K562 (cell line): Measurements from ENCODE around the gene JHY. TPM values are rescaled to one million over a fixed set of nuclear protein-coding genes. Genes with fewer than 3 reads are reported as not detected.

Experiments used
- ATAC-seq: fragments of 200-7000 bp; cut with Tn5 transposase; 3 replicates; pipeline ENCODE4 v1.9.1; 2020; ENCODE audit warnings: moderate library complexity
- BruUV-seq: library from RNA; stranded (reverse); fragments of 400-500 nt; replicated peaks from 2 replicates; lab custom pipeline; 2021; lab: Mats Ljungman, UMichigan
- CTCF ChIA-PET: fragments of 300-600 bp; formaldehyde crosslinking; extraction: SDS; loops from one replicate; lab custom pipeline; 2021; ENCODE audit warnings: low intra/inter-chr PET ratio; lab: Yijun Ruan, JAX
- POLR2A ChIA-PET: fragments of 300-600, 350-650 bp; sonication (Branson Sonifier 250); formaldehyde crosslinking; extraction: SDS; loops from one replicate; lab custom pipeline; 2021; ENCODE audit warnings: antibody characterized with exemption, inconsistent platforms; lab: Yijun Ruan, JAX
- DNase-seq, 4 experiments: peaks; one replicate each; pipeline versions ENCODE4 v3.0.0 to v3.0.0-alpha.2; 2011 to 2018; ENCODE audit warnings: low spot score in 3 of 4, mixed read lengths in 3 of 4; ENCODE audit errors: extremely low read depth in 1 of 4
- FAIRE-seq: peaks from 2 replicates; lab custom pipeline; 2011; peaks lifted over from hg19 to GRCh38; lab: Jason Lieb, UNC
- H2AFZ ChIP-seq: 2 replicates; pipeline ENCODE4 v1.6.0; 2011; ENCODE audit warnings: low read depth, low read length, control low read depth, inconsistent platforms
- H3K27ac ChIP-seq: fragments of 200-600 bp; 3 replicates; pipeline ENCODE4 v1.8.0; 2011; ENCODE audit warnings: low read depth, mild to moderate bottlenecking, control low read depth, inconsistent platforms, low read length, moderate library complexity, mixed read lengths; ENCODE audit errors: extremely low read depth
- H3K27me3 ChIP-seq, 2 experiments: fragments of 300-600 bp in 1 of 2; 2 replicates in 1 of 2; 3 replicates in 1 of 2; pipeline versions ENCODE4 v1.6.0 to v1.8.0; 2011; ENCODE audit warnings: inconsistent platforms in 2 of 2, low read length in 2 of 2, mild to moderate bottlenecking in 1 of 2, mixed read lengths in 1 of 2, moderate library complexity in 1 of 2; ENCODE audit not compliant: control insufficient read depth in 2 of 2, insufficient read depth in 2 of 2
- H3K36me3 ChIP-seq: fragments of 300-600 bp; 3 replicates; pipeline ENCODE4 v1.8.0; 2011; ENCODE audit warnings: mild to moderate bottlenecking, low read length, inconsistent platforms; ENCODE audit not compliant: control insufficient read depth, insufficient read depth
- H3K4me1 ChIP-seq, 2 experiments: fragments of 200-600 bp in 1 of 2; replicated peaks in 1 of 2; 2 replicates in 1 of 2; 3 replicates in 1 of 2; pipeline versions ENCODE4 v1.5.1 to v1.8.0; 2011; ENCODE audit warnings: inconsistent platforms in 2 of 2, low read length in 2 of 2, mild to moderate bottlenecking in 1 of 2, mixed read lengths in 1 of 2, moderate library complexity in 1 of 2; ENCODE audit not compliant: control insufficient read depth in 2 of 2, insufficient read depth in 2 of 2
- H3K4me2 ChIP-seq: 2 replicates; pipeline ENCODE4 v1.6.1; 2011; ENCODE audit warnings: low read length, control low read depth, inconsistent platforms, mixed read lengths; ENCODE audit not compliant: insufficient read depth
- H3K4me3 ChIP-seq: fragments of 200-600 bp; sonication (generic), shearing (Covaris generic); 2 replicates; pipeline ENCODE4 v1.5.1; 2016; ENCODE audit warnings: control low read depth, inconsistent platforms
- H3K79me2 ChIP-seq: fragments of 200-600 bp; 3 replicates; pipeline ENCODE4 v1.8.0; 2011; ENCODE audit warnings: low read length, inconsistent platforms; ENCODE audit not compliant: control insufficient read depth, insufficient read depth
- H3K9ac ChIP-seq, 2 experiments: 2 replicates each; pipeline versions ENCODE4 v1.6.0 to v1.6.1; 2011; ENCODE audit warnings: low read depth in 2 of 2, low read length in 2 of 2, control low read depth in 1 of 2, inconsistent platforms in 1 of 2, mild to moderate bottlenecking in 1 of 2, mixed read lengths in 1 of 2; ENCODE audit not compliant: insufficient read depth in 1 of 2
- H3K9me1 ChIP-seq: one replicate; pipeline ENCODE4 v1.6.0; 2011; ENCODE audit warnings: inconsistent platforms, mild to moderate bottlenecking, low read length, moderate library complexity; ENCODE audit not compliant: control insufficient read depth, insufficient read depth
- H3K9me3 ChIP-seq: replicated peaks from 2 replicates; pipeline ENCODE4 v1.5.1; 2011; ENCODE audit warnings: low read depth, low read length, inconsistent platforms; ENCODE audit not compliant: control insufficient read depth, insufficient read depth
- H4K20me1 ChIP-seq: replicated peaks from 2 replicates; pipeline ENCODE4 v1.6.1; 2011; ENCODE audit warnings: low read length, inconsistent platforms, mixed read lengths; ENCODE audit not compliant: control insufficient read depth, insufficient read depth
- CTCF ChIP-seq, 3 experiments: IDR thresholded peaks in 2 of 3; conservative IDR thresholded peaks in 1 of 3; 2 replicates each; pipeline ENCODE4 v1.5.1; 2011 to 2012; ENCODE audit warnings: low read length in 3 of 3, mild to moderate bottlenecking in 3 of 3, control low read depth in 2 of 3, improper control_type of control experiment in 1 of 3, inconsistent platforms in 1 of 3, low read depth in 1 of 3, mixed read lengths in 1 of 3, moderate library complexity in 1 of 3; ENCODE audit not compliant: insufficient read depth in 2 of 3
- GATAD2B ChIP-seq: fragments of 450-650 bp; IDR thresholded peaks from 2 replicates; pipeline ENCODE4 v1.6.1; 2017; ENCODE audit warnings: mild to moderate bottlenecking, borderline replicate concordance
- GTF2B ChIP-seq: IDR thresholded peaks from 2 replicates; pipeline ENCODE4 v1.6.1; 2011; ENCODE audit not compliant: insufficient read length; ENCODE audit errors: extremely low read depth
- HNRNPL ChIP-seq: fragments of 200-400 bp; formaldehyde crosslinking; IDR thresholded peaks from 2 replicates; pipeline ENCODE4 v1.6.1; 2017; ENCODE audit warnings: low read depth, mild to moderate bottlenecking, low read length
- RFX1 ChIP-seq: fragments of 450-650 bp; IDR thresholded peaks from 2 replicates; pipeline ENCODE4 v1.6.1; 2016; ENCODE audit warnings: mild to moderate bottlenecking, moderate library complexity
- SNRNP70 ChIP-seq: fragments of 200-400 bp; formaldehyde crosslinking; optimal IDR thresholded peaks from 2 replicates; pipeline ENCODE3; 2017; ENCODE audit warnings: low read depth, low read length
- ZNF584 ChIP-seq: fragments of 200-800 bp; sonication (Bioruptor generic); IDR thresholded peaks from 2 replicates; pipeline ENCODE4 v1.6.1; 2016; ENCODE audit warnings: low read depth, mild to moderate bottlenecking, missing genetic modification characterization, missing compliant biosample characterization
- ZZZ3 ChIP-seq: fragments of 450-650 bp; IDR thresholded peaks from 2 replicates; pipeline ENCODE4 v1.6.1; 2016; ENCODE audit warnings: antibody characterized with exemption, mild to moderate bottlenecking, moderate library complexity
- WGBS: fragments of 100-300 bp; shearing (Covaris generic); methylation state at CpG from one replicate; pipeline ENCODE4 v1.1.6; 2016; ENCODE audit warnings: low coverage, mixed read lengths; ENCODE audit not compliant: insufficient coverage; ENCODE audit errors: missing lambda C conversion rate; 5-methylcytosine and 5-hydroxymethylcytosine counted together
- in situ Hi-C: fragments of 300-500 bp; cut with MboI; formaldehyde crosslinking; loops from 4 replicates; pipeline ENCODE4 v1.15.0; 2018; ENCODE audit warnings: inconsistent platforms, mixed read lengths
- intact Hi-C: fragments of 100-400 bp; cut with micrococcal nuclease; formaldehyde crosslinking; loops from 2 replicates; pipeline ENCODE4 v1.14.2; 2022
- polyA plus RNA-seq, 8 experiments: library from polyadenylated mRNA; depleted of rRNA in 4 of 8; stranded (reverse) in 5 of 8; unstranded in 3 of 8; fragments of >200 nt; fragmentation: Nextera tagmentation in 2 of 8; fragmentation: Illumina TruSeq in 1 of 8; extraction: Ambion mirVana in 2 of 8; extraction: Trizol in 1 of 8; gene quantifications; 2 replicates each; pipeline versions ENCODE4 v1.2.1 to v1.2.3, GENCODE V29; 2011 to 2014; ENCODE audit warnings: inconsistent platforms in 1 of 8, missing spikeins in 1 of 8
- total RNA-seq, 7 experiments: library from RNA; depleted of rRNA in 6 of 7; stranded (reverse); fragments of >200 nt in 6 of 7; fragmentation: Illumina TruSeq in 2 of 7; extraction: Trizol in 2 of 7; gene quantifications; 2 replicates each; pipeline versions ENCODE4 v1.2.1 to v1.2.3, GENCODE V29; 2011 to 2021; ENCODE audit warnings: low replicate concordance in 1 of 7

Gene JHY
- total and polyA plus RNA-seq, 9 of the 15 experiments (the other 6 are each of a cell fraction or from before 2014, with no cell fraction given) = not detected

- 0% methylated on average over 3 of the region's 3 CpGs for WGBS
- Histone ChIP-seq H3K27me3 (0 out of 5 replicates have a peak, but pooled peaks cover 0 to 6% of the 10 kb centered on the region in 2 experiments), H3K4me1 (no peaks in the 10 kb centered on the region), H4K20me1 (no peaks in the 10 kb centered on the region), H3K79me2 (no peaks in the 10 kb centered on the region), H3K4me3 (no peak overlapping the region), H3K9me3 (no peaks in the 10 kb centered on the region), H3K36me3 (no peaks in the 10 kb centered on the region), H2AFZ (no peak overlapping the region), H3K9ac (no peak overlapping the region), H3K27ac (no peak overlapping the region), H3K9me1 (no peaks in the 10 kb centered on the region), H3K4me2 (no peak overlapping the region)
- FAIRE-seq = no peak
- intact Hi-C loops = no loop called here
- no peak for DNase-seq
- CTCF ChIA-PET = no interaction called here
- in situ Hi-C loops = no loop called here
- BruUV-seq = no TSS peak
- POLR2A ChIA-PET = no interaction called here
- no peak for TF ChIP-seq HNRNPL
- no peak for TF ChIP-seq SNRNP70
- no peak for TF ChIP-seq ZNF584 (CRISPR knock-in tag)
- no peak for TF ChIP-seq CTCF (IDR thresholded peaks at IDR 0.05 in 2 of 3, conservative IDR thresholded peaks at IDR 0.05 in 1 of 3; ENCODE audit: insufficient read depth in 2 of 3, low read depth in 1 of 3, low read length in 3 of 3)
- no peak for TF ChIP-seq ZZZ3
- no peak for TF ChIP-seq GATAD2B
- TF ChIP-seq RFX1 = peak; percentile 67
- TF ChIP-seq GTF2B = no peak
- no peak for ATAC-seq
These were observed 113.0 kb downstream of the JHY start for GRCh38 chr11:122995526-122995925.
